OCI-LY1 (cell line): Measurements from ENCODE around the gene SLC19A1.

Experiments used
- CTCF ChIP-seq: fragments of 200-600 bp; sonication (generic), shearing (Covaris generic); IDR thresholded peaks from 2 replicates; pipeline ENCODE4 v1.5.1; 2017; ENCODE audit warnings: mild to moderate bottlenecking, antibody characterized with exemption, low read length, moderate library complexity, mixed read lengths
- EZH2 ChIP-seq: fragments of 200-600 bp; sonication (generic), shearing (Covaris generic); IDR thresholded peaks from 2 replicates; pipeline ENCODE4 v1.8.0; 2017; ENCODE audit warnings: borderline replicate concordance, mixed run types, mild to moderate bottlenecking, antibody characterized with exemption, low read length, moderate library complexity, mixed read lengths

GRCh38 chr21:45496968-45497845, 45.0 kb downstream of the SLC19A1 start:
- TF ChIP-seq EZH2: no peak
- no peak for TF ChIP-seq CTCF
